ENCODE measurements around the gene SLC22A7. TPM values are rescaled to one million over a fixed set of nuclear protein-coding genes. Genes with fewer than 3 reads are reported as not detected.
"Not testable (repeated sequence)": the region's sequence is repeated elsewhere in the genome, so short reads cannot be mapped to it uniquely, and the experiment has no call there.

Gene SLC22A7
- total RNA-seq, 6 donors from 2014 or later: not detected

GRCh38 chr6:43347444-43347843, 49.4 kb downstream of the SLC22A7 start:
- 89 to 95% methylated on average over 3 of the region's 3 CpGs for WGBS, 2 donors
- peaks cover 0 to 77% (median 42%) of the 10 kb centered on the region in 4 donors for H3K36me3 ChIP-seq

DNA sequence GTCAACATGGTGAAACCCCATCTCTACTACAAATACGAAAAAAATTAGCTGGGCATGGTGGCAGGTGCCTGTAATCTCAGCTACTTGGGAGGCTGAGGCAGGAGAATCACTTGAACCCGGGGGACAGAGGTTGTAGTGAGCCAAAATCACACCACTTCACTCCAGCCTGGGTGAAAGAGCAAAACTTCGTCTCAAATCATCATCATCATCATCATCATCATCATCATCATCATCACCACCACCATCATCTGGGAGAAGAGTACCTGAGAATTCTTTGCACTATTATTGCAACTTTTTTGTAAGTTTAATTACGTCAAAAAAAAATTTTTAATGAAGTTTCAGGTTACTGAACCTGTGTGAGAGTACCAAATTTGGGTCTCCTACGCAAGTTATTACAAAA, 53.9 kb downstream of the SLC22A7 start:
- H3K4me3 ChIP-seq; H3K27me3 ChIP-seq; H3K4me1 ChIP-seq; H3K27ac ChIP-seq; DNase-seq; ATAC-seq (ENCODE audit: low FRiP score in 2 of 2); H3K9me3 ChIP-seq: not testable (repeated sequence)
- peaks cover 3 to 73% (median 50%) of the 10 kb centered on the region in 4 donors for H3K36me3 ChIP-seq
- 94 to 95% methylated on average over 5 of the region's 5 CpGs for WGBS, 2 donors

More at GRCh38 chr6:43347444-43347843, 49.4 kb downstream of the SLC22A7 start:
- Histone ChIP-seq H3K27me3 (no peaks in the 10 kb centered on the region), H3K4me3 (no peak overlapping the region), H3K9me3 (no peaks in the 10 kb centered on the region), H3K4me1 (no peaks in the 10 kb centered on the region), H3K27ac (no peak overlapping the region)
- TF ChIP-seq POLR2AphosphoS5 (IDR thresholded peaks at IDR 0.05) (no peak), POLR2A (IDR thresholded peaks at IDR 0.05) (no peak), EP300 (IDR thresholded peaks at IDR 0.05) (no peak)
- TF ChIP-seq, protein P1, sequence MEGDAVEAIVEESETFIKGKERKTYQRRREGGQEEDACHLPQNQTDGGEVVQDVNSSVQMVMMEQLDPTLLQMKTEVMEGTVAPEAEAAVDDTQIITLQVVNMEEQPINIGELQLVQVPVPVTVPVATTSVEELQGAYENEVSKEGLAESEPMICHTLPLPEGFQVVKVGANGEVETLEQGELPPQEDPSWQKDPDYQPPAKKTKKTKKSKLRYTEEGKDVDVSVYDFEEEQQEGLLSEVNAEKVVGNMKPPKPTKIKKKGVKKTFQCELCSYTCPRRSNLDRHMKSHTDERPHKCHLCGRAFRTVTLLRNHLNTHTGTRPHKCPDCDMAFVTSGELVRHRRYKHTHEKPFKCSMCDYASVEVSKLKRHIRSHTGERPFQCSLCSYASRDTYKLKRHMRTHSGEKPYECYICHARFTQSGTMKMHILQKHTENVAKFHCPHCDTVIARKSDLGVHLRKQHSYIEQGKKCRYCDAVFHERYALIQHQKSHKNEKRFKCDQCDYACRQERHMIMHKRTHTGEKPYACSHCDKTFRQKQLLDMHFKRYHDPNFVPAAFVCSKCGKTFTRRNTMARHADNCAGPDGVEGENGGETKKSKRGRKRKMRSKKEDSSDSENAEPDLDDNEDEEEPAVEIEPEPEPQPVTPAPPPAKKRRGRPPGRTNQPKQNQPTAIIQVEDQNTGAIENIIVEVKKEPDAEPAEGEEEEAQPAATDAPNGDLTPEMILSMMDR (IDR thresholded peaks at IDR 0.05): no peak
- DNase-seq (no peak), ATAC-seq (ENCODE audit: low FRiP score in 2 of 2) (no peak)

Small RNA genes within 50 kb of the gene (small RNA-seq; reads per million reads assigned to genes)
- gene RPL12P47: 0 reads per million in 4 donors

Other genes with a start within 250 kb of the SLC22A7 start
- gene CUL7, start 244.4 kb upstream of the SLC22A7 start, total RNA-seq: 10 to 100 TPM; 16.0 to 35.6 (median 20.4) TPM
- gene MRPL2, start 238.8 kb upstream of the SLC22A7 start, total RNA-seq: 10 to 100 TPM; 17.2 to 58.2 (median 30.7) TPM
- 100 to 1,000 TPM in 1 of 6 donors, 10 to 100 TPM in 5; 31.2 to 155 (median 37.7) TPM for gene KLC4, start 238.6 kb upstream of the SLC22A7 start, total RNA-seq
- gene PTK7, start 221.9 kb upstream of the SLC22A7 start, total RNA-seq: 100 to 1,000 TPM in 2 of 6 donors, 10 to 100 TPM in 4; 68.6 to 180 (median 89.4) TPM
- 10 to 100 TPM; 25.1 to 40.6 (median 30.8) TPM for gene SRF, start 127.0 kb upstream of the SLC22A7 start, total RNA-seq
- gene CUL9, start 116.1 kb upstream of the SLC22A7 start, total RNA-seq: 100 to 1,000 TPM in 1 of 6 donors, 10 to 100 TPM in 5; 26.9 to 105 (median 47.5) TPM
- 10 to 100 TPM; 15.7 to 63.4 (median 44.4) TPM for gene DNPH1, start 68.8 kb upstream of the SLC22A7 start, total RNA-seq
- gene TTBK1, start 54.8 kb upstream of the SLC22A7 start, total RNA-seq: under 1 TPM in 4 of 6 donors, not detected in 2; 0.06 to 0.20 (median 0.11) TPM
- gene CRIP3, start 10.6 kb downstream of the SLC22A7 start, total RNA-seq: 1 to 10 TPM in 1 of 6 donors, not detected in 5; 1.5 TPM
- gene ZNF318, start 71.4 kb downstream of the SLC22A7 start, total RNA-seq: 10 to 100 TPM; 10.3 to 19.9 (median 15.3) TPM
- 10 to 100 TPM; 18.8 to 75.4 (median 34.2) TPM for gene ABCC10, start 129.3 kb downstream of the SLC22A7 start, total RNA-seq
- 1 to 10 TPM in 2 of 6 donors, under 1 TPM in 2, not detected in 2; 0.34 to 2.4 (median 1.2) TPM for gene DLK2, start 157.3 kb downstream of the SLC22A7 start, total RNA-seq
- gene TJAP1, start 179.3 kb downstream of the SLC22A7 start, total RNA-seq: 10 to 100 TPM; 22.2 to 57.6 (median 31.1) TPM
- 1 to 10 TPM in 5 of 6 donors, under 1 TPM in 1; 0.34 to 3.4 (median 2.5) TPM for gene LRRC73, start 212.1 kb downstream of the SLC22A7 start, total RNA-seq
- 100 to 1,000 TPM; 103 to 170 (median 125) TPM for gene YIPF3, start 218.7 kb downstream of the SLC22A7 start, total RNA-seq
- 10 to 100 TPM; 14.2 to 41.4 (median 24.5) TPM for gene POLR1C, start 218.8 kb downstream of the SLC22A7 start, total RNA-seq